ENCODE data around the gene GPR37. TPM values are rescaled to one million over a fixed set of nuclear protein-coding genes. Genes with fewer than 3 reads are reported as not detected.

Gene GPR37
- total RNA-seq, result not detected in 2 replicates

GRCh38 chr7:124765401-124766352, at the start of gene GPR37:
GPR37 (minus strand) TSS chr7:124765792; CDS start chr7:124764976, 816 bp downstream.
- intact Hi-C loops (cut with micrococcal nuclease), result no loop called here

GRCh38 chr7:124813994-124814798, 48.6 kb upstream of the GPR37 start:
- intact Hi-C loops (cut with micrococcal nuclease), result no loop called here

- intact Hi-C loops (cut with micrococcal nuclease), result no loop called here
These were observed 47.2 kb upstream of the GPR37 start for GRCh38 chr7:124812764-124813163.

GRCh38 chr7:124811341-124811740, 45.7 kb upstream of the GPR37 start:
- intact Hi-C loops (cut with micrococcal nuclease), result no loop called here

DNA sequence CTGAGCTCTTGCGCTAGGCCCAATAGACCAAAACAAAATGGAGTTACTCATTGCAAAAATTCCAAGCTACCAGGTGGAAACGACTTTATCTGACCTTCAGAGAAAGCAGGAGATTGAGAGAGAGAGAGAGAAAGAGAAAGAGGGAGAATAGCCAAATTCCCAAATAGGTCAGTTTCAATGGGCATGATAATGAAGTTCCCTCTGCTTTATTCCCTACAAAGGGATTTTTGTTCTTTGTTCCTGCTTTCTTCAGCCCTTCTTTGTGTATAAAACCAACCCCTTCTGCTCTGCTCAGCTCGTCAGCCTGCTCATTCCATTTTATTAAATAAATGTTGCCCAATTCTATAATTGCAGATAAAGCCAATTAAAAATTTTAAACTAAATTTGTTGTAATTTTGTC, 45.0 kb upstream of the GPR37 start:
- intact Hi-C loops (cut with micrococcal nuclease), result no loop called here

DNA sequence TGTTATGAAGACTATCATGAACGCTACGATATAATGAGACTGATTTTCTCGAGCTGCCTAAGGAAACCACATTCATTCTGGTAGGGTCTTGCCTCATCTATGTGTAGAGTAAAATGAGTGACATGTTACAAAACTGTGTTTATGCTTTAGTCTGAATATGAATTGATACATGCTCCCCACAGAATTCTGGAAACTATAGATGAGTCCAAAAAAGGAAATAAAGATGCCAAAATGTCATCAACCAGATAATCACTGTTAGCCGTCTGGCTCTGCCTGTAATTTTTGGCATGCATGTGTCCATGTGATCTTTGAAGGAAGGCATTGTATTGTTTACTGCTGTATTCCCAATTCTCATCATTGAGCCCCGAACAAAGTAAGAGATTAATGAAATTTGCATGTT, 42.6 kb upstream of the GPR37 start:
- intact Hi-C loops (cut with micrococcal nuclease), result no loop called here

DNA sequence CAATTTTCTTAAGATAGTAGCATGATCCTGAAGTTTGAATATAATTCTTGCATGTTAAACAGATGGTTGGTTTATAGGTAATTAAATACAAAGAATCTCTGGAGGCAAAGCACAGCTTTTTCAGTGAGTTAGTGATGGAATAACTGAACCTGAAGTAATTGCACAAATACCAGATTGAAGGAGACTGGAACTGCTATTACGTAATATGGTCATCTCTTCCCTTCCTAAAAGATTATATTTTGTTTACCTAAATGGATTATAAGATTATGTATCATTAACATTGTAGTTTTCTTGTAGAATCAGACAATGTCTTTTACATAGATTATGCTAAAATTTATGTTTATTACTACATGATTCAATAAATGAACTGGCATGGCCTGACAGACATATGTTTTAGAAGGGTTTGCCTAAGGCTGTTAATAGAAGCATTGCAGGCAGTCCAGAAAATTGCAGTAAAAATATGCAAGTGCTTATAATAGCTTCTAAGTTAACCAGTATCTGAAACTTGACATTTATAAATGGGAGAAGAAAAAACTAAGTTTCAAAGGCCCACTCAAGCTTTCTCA, 35.8 kb upstream of the GPR37 start:
- intact Hi-C loops (cut with micrococcal nuclease), result no loop called here

GRCh38 chr7:124800386-124800785, 34.8 kb upstream of the GPR37 start:
- intact Hi-C loops (cut with micrococcal nuclease), result no loop called here

- intact Hi-C loops (cut with micrococcal nuclease), result no loop called here
These were observed 33.9 kb upstream of the GPR37 start for GRCh38 chr7:124799448-124799847.

GRCh38 chr7:124796771-124797170, 31.2 kb upstream of the GPR37 start:
- intact Hi-C loops (cut with micrococcal nuclease), result no loop called here

- intact Hi-C loops (cut with micrococcal nuclease), result no loop called here
These were observed 27.1 kb upstream of the GPR37 start for GRCh38 chr7:124792696-124793095.

DNA sequence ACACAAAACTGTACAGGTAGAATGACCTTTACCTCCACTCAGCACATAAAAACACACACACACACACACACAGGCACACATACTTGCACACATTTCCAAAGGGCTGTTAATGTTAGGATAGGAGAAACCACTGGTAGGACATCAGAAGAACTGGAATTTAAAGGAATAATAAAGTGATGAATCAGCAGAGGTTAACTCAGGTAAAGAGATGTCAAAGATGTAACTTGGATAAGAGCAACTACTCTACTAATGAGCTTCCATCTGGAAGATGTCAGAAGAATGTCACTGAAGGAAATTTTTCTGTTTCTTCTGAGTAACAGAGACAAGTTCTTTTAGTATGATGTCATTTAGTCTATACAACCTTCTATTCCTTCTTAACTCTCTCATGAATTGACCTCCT, 26.4 kb upstream of the GPR37 start:
- intact Hi-C loops (cut with micrococcal nuclease), result no loop called here

GRCh38 chr7:124791426-124791825, 25.8 kb upstream of the GPR37 start:
- intact Hi-C loops (cut with micrococcal nuclease), result no loop called here

GRCh38 chr7:124790645-124791044, 25.1 kb upstream of the GPR37 start:
- intact Hi-C loops (cut with micrococcal nuclease), result no loop called here

DNA sequence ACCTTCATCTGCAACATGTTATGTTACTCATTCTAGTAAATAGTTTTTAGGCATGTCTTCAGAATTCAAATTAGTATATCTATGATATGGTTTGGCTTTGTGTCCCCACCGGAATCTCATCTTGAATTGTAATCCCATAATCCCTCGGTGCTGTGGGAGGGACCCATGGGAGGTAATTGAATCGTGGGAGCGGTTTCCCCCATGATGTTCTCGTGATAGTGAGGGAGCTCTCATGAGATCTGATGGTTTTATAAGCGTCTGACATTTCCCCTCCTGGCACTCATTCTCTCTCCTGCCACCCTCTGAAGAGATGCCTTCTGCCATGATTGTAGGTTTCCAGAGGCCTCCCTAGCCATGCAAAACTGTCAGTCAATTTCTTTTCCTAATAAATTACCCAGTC, 20.4 kb upstream of the GPR37 start:
- intact Hi-C loops (cut with micrococcal nuclease), result loop anchor here (1.0 kb wide), 1 partner anchor 633 kb away; no protein-coding TSS in a partner anchor

- intact Hi-C loops (cut with micrococcal nuclease), result loop anchor here (1.0 kb wide), 1 partner anchor 632 kb away; no protein-coding TSS in a partner anchor
These were observed 19.6 kb upstream of the GPR37 start for GRCh38 chr7:124784879-124785818.

DNA sequence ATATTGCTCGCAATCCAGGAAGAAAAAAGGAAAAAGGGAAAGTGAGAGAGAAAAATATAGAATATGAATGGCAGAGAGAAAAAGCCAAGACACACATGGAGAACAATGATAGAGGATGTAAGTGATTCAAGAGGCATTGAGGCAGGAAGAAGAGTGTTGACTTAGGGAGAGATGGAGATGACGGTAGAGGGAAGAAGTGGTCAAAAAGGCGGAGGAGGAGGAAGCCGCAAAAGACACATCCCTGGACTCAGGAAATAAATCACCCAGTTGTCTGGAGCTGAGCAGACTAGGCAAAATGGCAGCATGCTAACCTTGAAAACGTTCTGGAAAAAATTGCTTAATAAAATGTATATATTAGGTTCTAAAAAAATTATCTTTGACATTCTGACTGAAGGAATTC, 17.7 kb upstream of the GPR37 start:
- intact Hi-C loops (cut with micrococcal nuclease), result no loop called here

- intact Hi-C loops (cut with micrococcal nuclease), result no loop called here
These were observed 16.5 kb upstream of the GPR37 start for GRCh38 chr7:124781907-124782734.

- intact Hi-C loops (cut with micrococcal nuclease), result no loop called here
These were observed 15.8 kb upstream of the GPR37 start for GRCh38 chr7:124781418-124781817.

- intact Hi-C loops (cut with micrococcal nuclease), result no loop called here
These were observed 15.0 kb upstream of the GPR37 start for GRCh38 chr7:124780608-124781007.

Data from T-helper 1 cell treated with Interleukin-12 subunit alpha and Interleukin-12 subunit beta and Interleukin-4 antibody, amounts not matched to agents 30 ng/mL and 1 ng/mL, for 36 hours (primary cell).